Kidney tubule cell (primary cell): ENCODE results near the gene KAT7.

Experiments
- DNase-seq: peaks from one replicate; pipeline ENCODE4 v3.0.0-alpha.2; 2018; ENCODE audit warnings: low spot score

KAT7 gene

DNA sequence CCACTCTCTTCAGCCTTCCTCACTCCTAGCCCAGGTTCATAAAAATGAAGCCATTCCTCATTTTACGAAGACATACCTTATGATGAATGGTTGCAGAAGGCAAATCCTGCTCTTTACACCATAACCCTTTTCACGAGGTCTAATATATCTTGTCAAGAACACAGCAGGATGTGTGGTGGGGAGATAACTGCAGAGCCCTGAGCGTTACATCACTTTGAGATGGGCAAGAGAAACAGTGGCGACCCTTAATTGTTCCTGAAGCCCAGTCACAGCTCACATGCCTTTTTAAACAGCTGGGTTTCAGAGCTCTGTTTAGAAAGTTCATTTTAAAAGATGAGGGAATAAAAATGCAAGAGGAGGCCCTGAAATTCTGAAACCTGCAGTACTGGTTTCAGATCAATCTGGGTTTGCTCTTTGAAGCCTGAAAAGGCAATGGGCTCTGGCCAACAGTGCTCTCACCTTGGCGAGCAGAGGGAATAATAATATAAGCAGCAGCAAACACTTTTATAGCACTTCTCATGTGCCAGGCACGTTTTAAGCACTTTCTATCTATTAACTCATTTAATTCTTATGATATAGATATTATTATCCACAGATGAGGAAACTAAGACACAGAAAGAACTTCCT lies 27.4 kb upstream of the KAT7 start:
- DNase-seq: no peak

DNA sequence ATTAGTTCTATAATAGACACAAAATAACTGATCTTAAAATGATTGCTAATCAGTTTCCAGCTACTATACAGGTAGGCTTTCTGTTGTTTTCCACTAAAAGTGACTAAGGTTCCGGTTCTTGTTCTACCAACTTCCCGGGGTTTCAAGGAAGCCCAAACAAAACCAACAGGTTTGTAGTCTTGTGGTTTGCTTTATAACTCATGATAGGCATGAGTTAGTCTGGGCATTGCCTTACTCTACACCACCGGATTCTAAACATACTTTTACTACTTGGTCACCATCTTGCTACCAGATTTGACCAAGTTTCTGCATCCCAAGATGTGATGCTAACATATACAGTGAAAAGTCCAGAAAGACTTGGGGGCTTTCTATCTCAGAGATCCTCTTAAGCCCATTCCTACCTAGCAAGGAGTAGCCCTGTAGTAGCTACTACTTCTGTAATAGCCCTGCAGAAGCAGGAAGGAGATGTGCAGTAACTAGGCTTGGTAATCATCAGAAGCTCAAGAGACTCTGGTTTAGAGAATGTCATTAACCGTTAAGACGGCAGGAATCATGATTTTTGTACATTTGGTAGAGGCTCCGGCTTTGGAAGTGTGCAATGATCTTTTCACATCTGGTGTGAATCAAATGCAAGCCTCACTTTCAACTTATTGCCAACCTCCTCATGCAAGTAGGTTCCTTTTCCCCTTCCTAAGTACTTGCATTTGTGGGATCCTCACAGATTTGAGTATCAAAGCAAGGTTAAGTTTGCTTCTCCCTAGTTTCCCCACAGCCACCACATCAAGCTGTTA lies 26.1 kb upstream of the KAT7 start:
- DNase-seq: peak; percentile 72

GRCh38 chr17:49763735-49764558 lies 24.5 kb upstream of the KAT7 start, which contains the start of gene FAM117A:
FAM117A (minus strand) TSS chr17:49764131; CDS start chr17:49764087, 44 bp downstream.
- peak; percentile 99 for DNase-seq

- DNase-seq: no peak
Observed at GRCh38 chr17:49764559-49765180, 23.8 kb upstream of the KAT7 start.

DNA sequence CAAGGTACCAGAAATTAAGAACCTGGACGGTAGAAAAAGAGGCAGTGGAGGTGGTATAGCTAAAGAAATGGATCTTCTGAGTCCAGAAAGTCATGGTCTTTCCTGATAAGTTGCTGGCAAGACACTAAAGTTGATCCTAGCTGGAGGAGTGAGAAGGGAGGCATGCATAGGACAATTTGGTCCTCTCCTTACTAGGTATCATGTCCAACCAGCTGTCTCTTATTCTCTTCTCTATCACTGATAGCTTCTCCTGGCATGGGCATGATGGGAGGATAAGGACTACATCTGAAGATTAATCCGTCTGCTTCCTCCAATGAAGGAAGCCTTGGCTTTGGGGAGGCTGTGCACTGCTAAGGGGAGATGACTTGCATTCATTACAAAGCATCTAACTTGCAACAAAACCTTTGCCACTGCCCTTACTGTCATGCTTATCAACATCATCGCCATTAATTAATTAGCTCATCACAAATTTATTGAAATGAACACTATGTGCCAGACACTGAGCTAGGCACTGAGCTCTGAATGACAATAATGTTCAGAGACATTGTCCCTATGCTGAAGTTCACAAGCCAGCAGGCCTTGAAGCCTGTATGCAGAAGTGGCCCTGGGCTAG lies 21.5 kb upstream of the KAT7 start:
- DNase-seq: no peak

GRCh38 chr17:49775546-49776260 lies 12.8 kb upstream of the KAT7 start:
- peak; percentile 58 for DNase-seq

- no peak for DNase-seq
Observed at GRCh38 chr17:49776551-49777300, 11.8 kb upstream of the KAT7 start.

GRCh38 chr17:49777563-49777962 lies 10.9 kb upstream of the KAT7 start:
- no peak for DNase-seq

GRCh38 chr17:49779156-49779738 lies 9.2 kb upstream of the KAT7 start:
- no peak for DNase-seq

DNA sequence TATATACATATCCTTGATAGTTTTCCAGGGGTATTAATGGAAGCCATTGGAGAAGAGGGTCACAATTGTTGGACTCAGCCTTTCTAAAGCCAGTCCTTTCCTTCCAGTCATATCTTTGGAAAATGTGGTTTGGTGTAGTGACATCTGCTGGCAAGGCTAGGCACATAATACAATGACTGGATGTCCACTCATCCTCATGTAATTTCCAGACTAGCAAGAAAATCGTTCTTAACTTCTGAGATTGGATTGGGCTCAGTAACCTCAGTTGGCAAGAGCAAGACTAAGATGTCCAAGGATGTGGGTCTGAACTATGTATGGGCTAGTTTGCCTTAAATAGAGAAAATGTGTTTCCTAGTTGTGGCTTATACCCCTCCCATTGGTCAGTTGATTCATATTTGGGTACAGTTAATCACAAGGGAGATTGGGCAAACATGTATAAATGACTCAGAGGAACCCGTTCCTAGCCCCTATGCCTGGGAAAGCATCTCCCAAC lies 8.7 kb upstream of the KAT7 start:
- peak; percentile 69 for DNase-seq

DNA sequence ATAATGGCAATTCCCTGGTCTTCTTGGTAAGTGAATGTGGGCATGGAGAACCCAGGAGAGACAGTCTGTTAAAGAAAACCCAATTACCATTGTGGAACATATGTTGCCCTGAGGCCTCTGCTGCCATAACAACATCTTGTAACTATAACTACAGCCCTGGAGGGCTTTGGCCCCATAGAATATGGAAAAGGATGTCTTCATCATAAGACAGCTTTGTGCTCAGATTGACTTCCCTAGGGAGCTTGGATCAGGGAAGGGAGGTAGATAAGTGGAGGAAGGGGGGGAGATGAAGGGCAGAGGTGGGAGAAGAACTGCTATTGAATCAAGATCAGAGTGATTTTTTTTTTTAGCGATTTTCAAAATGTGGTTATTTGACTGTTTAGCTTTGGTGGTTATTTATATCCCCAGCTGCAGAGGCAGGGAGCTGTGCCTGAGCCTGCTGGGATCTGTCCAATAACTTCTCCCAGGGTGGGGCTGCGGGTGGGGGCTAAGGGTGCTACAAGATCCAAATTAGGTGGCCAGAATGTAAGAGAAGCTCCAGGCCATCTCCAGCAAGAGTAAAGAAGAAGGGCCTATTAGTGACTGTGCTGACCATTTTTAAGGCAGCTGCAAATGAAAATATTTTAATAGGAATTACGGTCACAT lies 5.3 kb upstream of the KAT7 start:
- DNase-seq: no peak

- no peak for DNase-seq
Observed at GRCh38 chr17:49783791-49784190, 4.7 kb upstream of the KAT7 start.

DNA sequence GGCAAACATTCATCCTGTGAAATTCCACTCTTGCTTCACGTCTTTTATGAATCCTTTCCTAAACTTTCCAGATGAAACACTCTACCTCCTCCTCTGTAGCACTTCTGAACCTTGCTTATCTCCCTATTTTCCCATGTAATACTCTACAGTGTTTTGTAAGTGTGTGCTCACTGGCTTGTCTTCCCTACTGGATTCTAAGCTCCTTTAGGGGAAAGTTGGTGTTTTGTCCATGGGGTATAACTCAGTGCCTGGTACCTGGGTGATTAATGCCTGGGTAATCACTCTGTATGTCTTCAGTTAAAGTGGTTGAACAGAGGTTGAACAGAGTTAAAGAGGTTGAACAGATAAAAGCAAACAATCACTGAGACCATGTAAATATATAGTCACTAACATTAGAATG lies 3.8 kb upstream of the KAT7 start:
- no peak for DNase-seq

DNA sequence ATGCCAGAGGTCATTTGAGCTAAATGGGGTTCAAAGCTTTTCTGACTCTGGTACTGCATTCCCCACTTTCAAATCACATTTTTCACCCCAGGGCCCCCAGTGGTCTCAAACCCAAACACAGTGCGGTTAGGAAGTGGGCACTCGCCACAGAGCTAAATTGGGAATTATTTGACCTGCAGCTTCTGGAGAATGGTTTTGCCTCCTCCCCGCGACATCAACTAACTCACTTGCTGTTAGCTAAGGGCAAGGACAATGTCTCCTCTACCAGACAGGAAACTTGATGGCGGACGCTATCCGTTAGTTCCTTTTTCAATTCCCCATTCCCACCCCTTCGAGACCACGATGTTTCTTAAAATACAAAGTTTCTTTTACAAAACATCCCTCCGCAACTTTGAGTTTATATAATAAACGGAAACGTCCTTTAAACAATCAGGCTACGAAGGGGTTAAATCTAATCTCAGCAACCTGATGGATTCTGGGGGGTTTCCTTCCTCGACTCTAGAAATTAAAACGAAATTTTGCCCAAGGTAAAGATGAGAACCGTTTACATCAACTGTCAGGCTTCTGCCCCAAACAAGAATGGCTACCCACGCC lies 500 bp upstream of the KAT7 start:
- DNase-seq: no peak

GRCh38 chr17:49789243-49789578 lies 730 bp downstream of the KAT7 start:
- DNase-seq: no peak

DNA sequence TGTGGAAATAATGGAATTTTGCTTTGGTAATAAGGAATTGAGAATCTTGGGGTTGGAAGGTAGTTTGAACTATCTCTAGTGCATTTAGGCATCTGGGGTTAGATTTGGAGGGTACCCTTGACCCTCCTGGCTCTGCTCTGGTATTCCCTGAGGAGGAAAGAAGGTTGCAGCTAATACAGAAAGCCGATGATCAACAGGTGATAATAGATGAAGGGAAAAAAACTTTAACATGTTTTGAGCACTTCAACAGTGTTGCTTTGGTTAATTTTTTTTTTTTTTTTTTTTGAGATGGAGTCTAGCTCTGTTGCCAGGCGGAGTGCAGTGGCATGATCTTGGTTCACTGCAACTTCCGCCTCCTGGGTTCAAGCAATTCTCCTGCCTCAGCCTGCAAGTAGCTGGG lies 4.8 kb downstream of the KAT7 start:
- no peak for DNase-seq

GRCh38 chr17:49795372-49795771 lies 6.9 kb downstream of the KAT7 start:
- no peak for DNase-seq

- DNase-seq: no peak
Observed at GRCh38 chr17:49798182-49798581, 9.7 kb downstream of the KAT7 start.

GRCh38 chr17:49798738-49799137 lies 10.3 kb downstream of the KAT7 start:
- DNase-seq: no peak
